CD4-positive, alpha-beta T cell (primary cell): ENCODE measurements around the gene CPVL. TPM values are rescaled to one million over a fixed set of nuclear protein-coding genes. Genes with fewer than 3 reads are reported as not detected.

Experiments used
- ATAC-seq: fragments of 200-7000 bp; cut with Tn5 transposase; one replicate; pipeline ENCODE4 v1.10.0; 2022; ENCODE audit warnings: mild to moderate bottlenecking; ENCODE audit not compliant: poor library complexity
- CTCF ChIA-PET: fragments of 350-600 bp; sonication (Branson Sonifier 250); formaldehyde crosslinking; loops from one replicate; lab custom pipeline; 2021; ENCODE audit warnings: antibody characterized with exemption, inconsistent platforms; lab: Charles Lee
- POLR2A ChIA-PET: fragments of 350-600 bp; sonication (Branson Sonifier 250); formaldehyde crosslinking; loops from one replicate; lab custom pipeline; 2021; ENCODE audit warnings: antibody characterized with exemption, inconsistent platforms; lab: Charles Lee
- DNase-seq, 14 experiments: peaks; one replicate each; pipeline ENCODE4 v3.0.0-alpha.2; 2013 to 2020; ENCODE audit warnings: mixed read lengths in 2 of 14
- H3K27ac ChIP-seq, 2 donors: one replicate each; pipeline versions ENCODE4 v1.5.1 to v1.7.0; 2013; ENCODE audit warnings: low read length in 2 of 2, low read depth in 1 of 2, mild to moderate bottlenecking in 1 of 2
- H3K27me3 ChIP-seq, 2 experiments: 1 replicate in 1 of 2; 2 replicates in 1 of 2; pipeline versions ENCODE4 v1.6.1 to v1.7.0; 2013; ENCODE audit warnings: low read length in 2 of 2, control low read depth in 1 of 2, mild to moderate bottlenecking in 1 of 2, moderate library complexity in 1 of 2; ENCODE audit not compliant: insufficient read depth in 2 of 2, control insufficient read depth in 1 of 2
- H3K36me3 ChIP-seq: one replicate; pipeline ENCODE4 v1.6.1; 2013; ENCODE audit warnings: low read length, control low read depth; ENCODE audit not compliant: insufficient read depth
- H3K4me1 ChIP-seq: one replicate; pipeline ENCODE4 v1.6.1; 2013; ENCODE audit warnings: low read length, control low read depth; ENCODE audit not compliant: insufficient read depth
- H3K4me3 ChIP-seq: one replicate; pipeline ENCODE4 v1.5.1; 2013; ENCODE audit warnings: mild to moderate bottlenecking, low read length, moderate library complexity
- H3K9me3 ChIP-seq, 2 experiments: 1 replicate in 1 of 2; 2 replicates in 1 of 2; pipeline versions ENCODE4 v1.6.1 to v1.7.0; 2013; ENCODE audit warnings: low read length in 2 of 2, mild to moderate bottlenecking in 2 of 2, control low read depth in 1 of 2, moderate library complexity in 1 of 2; ENCODE audit not compliant: control insufficient read depth in 1 of 2, insufficient read depth in 1 of 2
- H3K27ac Mint-ChIP-seq: one replicate; pipeline ENCODE4 v1.8.0; 2020; ENCODE audit warnings: mixed read lengths
- H3K27me3 Mint-ChIP-seq: one replicate; pipeline ENCODE4 v1.8.0; 2021; ENCODE audit warnings: mixed read lengths
- H3K36me3 Mint-ChIP-seq: one replicate; pipeline ENCODE4 v1.8.0; 2021; ENCODE audit warnings: low read depth, mixed read lengths
- H3K4me1 Mint-ChIP-seq: one replicate; pipeline ENCODE4 v1.8.0; 2021; ENCODE audit warnings: low read depth, mixed read lengths
- H3K4me3 Mint-ChIP-seq: one replicate; pipeline ENCODE4 v1.8.0; 2020; ENCODE audit warnings: mild to moderate bottlenecking, mixed read lengths
- H3K9me3 Mint-ChIP-seq: one replicate; pipeline ENCODE4 v1.8.0; 2020; ENCODE audit warnings: mixed read lengths
- intact Hi-C, 2 experiments: fragments of 100-400 bp; cut with DNase I in 1 of 2; cut with micrococcal nuclease in 1 of 2; formaldehyde crosslinking; loops; one replicate each; pipeline versions ENCODE4 v1.15.1 to v1.9.0; 2023 to 2025; cut with DNase I, micrococcal nuclease
- total RNA-seq, 174 experiments: library from RNA in 2 of 174; stranded (reverse) in 2 of 174; gene quantifications; one replicate each; pipeline ENCODE4 v1.2.3 and lab custom pipeline; 2021 to 2026
- TF ChIP-seq, protein P1 (sequence below): fragments of 200-600 bp; IDR thresholded peaks from one replicate; pipeline ENCODE4 v1.8.0; 2022; ENCODE audit warnings: antibody characterized with exemption, mild to moderate bottlenecking

Gene CPVL
- total RNA-seq, 2 experiments from 2014 or later: 3.8 to 4.5 TPM

DNA sequence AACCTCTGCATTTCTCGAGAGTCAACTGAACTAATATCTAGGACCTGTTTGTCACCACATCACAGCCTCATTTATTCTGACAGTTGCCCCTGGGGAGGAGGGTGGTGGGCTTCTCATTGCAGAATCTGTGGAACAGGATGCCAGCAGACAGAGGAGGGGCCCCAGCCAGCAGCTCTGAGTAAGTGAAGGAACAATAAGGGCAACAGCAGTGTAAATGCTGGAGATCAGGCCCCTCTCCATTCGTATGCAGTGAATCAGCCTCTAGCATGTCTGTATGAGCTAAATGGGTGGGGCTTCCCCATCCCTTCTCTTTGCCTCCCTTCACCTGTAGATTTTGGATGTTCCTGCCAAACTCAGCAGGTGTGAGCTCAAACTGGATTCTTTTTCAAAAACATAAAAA, 7.7 kb upstream of the CPVL start:
- H3K9me3 Mint-ChIP-seq: no peaks in the 10 kb centered on the region
- H3K4me3 Mint-ChIP-seq: no peak overlapping the region
- DNase-seq: no peak
- ChIA-PET CTCF (no interaction called here), POLR2A (interaction anchor here (0.6 kb wide), 1 partner anchor 21 kb away, joined by 3 read pairs; no protein-coding TSS in a partner anchor)
- H3K4me1 Mint-ChIP-seq: peaks cover 9% of the 10 kb centered on the region
- H3K27me3 ChIP-seq: peaks cover 2 to 9% of the 10 kb centered on the region in 2 experiments
- H3K36me3 ChIP-seq: no peaks in the 10 kb centered on the region
- no peak overlapping the region for H3K4me3 ChIP-seq
- no peaks in the 10 kb centered on the region for H3K4me1 ChIP-seq
- H3K27ac ChIP-seq: no peak overlapping the region
- H3K36me3 Mint-ChIP-seq: no peaks in the 10 kb centered on the region
- intact Hi-C loops: no loop called here
- no peak for ATAC-seq
- TF ChIP-seq, protein P1, sequence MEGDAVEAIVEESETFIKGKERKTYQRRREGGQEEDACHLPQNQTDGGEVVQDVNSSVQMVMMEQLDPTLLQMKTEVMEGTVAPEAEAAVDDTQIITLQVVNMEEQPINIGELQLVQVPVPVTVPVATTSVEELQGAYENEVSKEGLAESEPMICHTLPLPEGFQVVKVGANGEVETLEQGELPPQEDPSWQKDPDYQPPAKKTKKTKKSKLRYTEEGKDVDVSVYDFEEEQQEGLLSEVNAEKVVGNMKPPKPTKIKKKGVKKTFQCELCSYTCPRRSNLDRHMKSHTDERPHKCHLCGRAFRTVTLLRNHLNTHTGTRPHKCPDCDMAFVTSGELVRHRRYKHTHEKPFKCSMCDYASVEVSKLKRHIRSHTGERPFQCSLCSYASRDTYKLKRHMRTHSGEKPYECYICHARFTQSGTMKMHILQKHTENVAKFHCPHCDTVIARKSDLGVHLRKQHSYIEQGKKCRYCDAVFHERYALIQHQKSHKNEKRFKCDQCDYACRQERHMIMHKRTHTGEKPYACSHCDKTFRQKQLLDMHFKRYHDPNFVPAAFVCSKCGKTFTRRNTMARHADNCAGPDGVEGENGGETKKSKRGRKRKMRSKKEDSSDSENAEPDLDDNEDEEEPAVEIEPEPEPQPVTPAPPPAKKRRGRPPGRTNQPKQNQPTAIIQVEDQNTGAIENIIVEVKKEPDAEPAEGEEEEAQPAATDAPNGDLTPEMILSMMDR: no peak
- peaks cover 17% of the 10 kb centered on the region for H3K27me3 Mint-ChIP-seq
- no peaks in the 10 kb centered on the region for H3K9me3 ChIP-seq
- H3K27ac Mint-ChIP-seq: no peak overlapping the region

DNA sequence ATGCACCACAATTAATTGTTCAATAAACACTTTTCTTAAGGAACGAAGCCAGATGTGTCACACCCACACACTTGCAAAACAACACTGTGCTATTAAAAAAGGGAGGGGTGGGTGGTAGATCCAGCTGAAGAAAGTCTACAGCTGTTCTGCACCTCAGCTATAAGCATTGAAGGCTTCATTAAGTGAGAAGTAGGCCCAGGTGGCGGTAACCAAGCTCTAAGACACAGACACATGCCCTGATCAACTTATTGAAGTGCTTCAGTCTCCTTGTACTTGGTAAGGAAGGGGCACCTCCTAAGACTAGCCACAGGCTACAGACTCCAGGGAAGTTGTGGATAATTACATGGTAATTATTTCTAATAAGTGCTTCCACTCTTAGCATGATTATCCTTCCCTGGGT, 4.5 kb upstream of the CPVL start:
- no peak overlapping the region for H3K4me3 ChIP-seq
- Mint-ChIP-seq H3K27me3 (peaks cover 32% of the 10 kb centered on the region), H3K36me3 (no peaks in the 10 kb centered on the region), H3K9me3 (no peaks in the 10 kb centered on the region), H3K27ac (no peak overlapping the region), H3K4me1 (no peaks in the 10 kb centered on the region), H3K4me3 (no peak overlapping the region)
- POLR2A ChIA-PET: no interaction called here
- TF ChIP-seq, protein P1: no peak
- no peak for DNase-seq
- ATAC-seq: no peak
- peaks cover 0 to 7% of the 10 kb centered on the region in 2 experiments for H3K9me3 ChIP-seq
- CTCF ChIA-PET: no interaction called here
- intact Hi-C loops: no loop called here
- no peaks in the 10 kb centered on the region for H3K36me3 ChIP-seq
- H3K27ac ChIP-seq: no peak overlapping the region
- peaks cover 15 to 22% of the 10 kb centered on the region in 2 experiments for H3K27me3 ChIP-seq
- no peaks in the 10 kb centered on the region for H3K4me1 ChIP-seq

DNA sequence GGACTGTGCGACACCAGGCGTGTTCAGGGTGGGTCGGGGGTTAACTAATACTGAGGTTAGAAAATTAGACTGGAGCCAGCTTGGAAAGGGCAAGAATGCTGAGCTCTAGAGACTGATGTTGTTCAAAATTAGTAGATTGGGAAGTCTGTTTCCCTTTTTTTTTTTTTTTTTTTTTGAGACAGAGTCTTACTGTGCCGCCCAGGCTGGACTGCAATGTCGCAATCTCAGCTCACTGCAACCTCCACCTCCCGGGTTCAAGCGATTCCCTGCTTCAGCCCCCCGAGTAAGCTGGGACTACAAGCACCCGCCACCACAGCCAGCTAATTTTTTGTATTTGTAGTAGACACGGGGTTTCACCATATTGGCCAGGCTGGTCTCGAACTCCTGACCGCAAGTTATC, 2.7 kb upstream of the CPVL start:
- Histone ChIP-seq H3K27me3 (peaks cover 20 to 30% of the 10 kb centered on the region in 2 experiments), H3K4me1 (no peaks in the 10 kb centered on the region), H3K27ac (no peak overlapping the region), H3K4me3 (no peak overlapping the region), H3K9me3 (peaks cover 0 to 8% of the 10 kb centered on the region in 2 experiments), H3K36me3 (no peaks in the 10 kb centered on the region)
- POLR2A ChIA-PET: no interaction called here
- Mint-ChIP-seq H3K4me1 (no peaks in the 10 kb centered on the region), H3K27me3 (peaks cover 46% of the 10 kb centered on the region), H3K9me3 (no peaks in the 10 kb centered on the region), H3K27ac (no peak overlapping the region), H3K4me3 (no peak overlapping the region), H3K36me3 (no peaks in the 10 kb centered on the region)
- ATAC-seq: no peak
- TF ChIP-seq, protein P1: no peak
- CTCF ChIA-PET: no interaction called here
- no peak for DNase-seq
- intact Hi-C loops: no loop called here
